GM19328 (cell line): Measurements from ENCODE around the gene SCN9A.
"Not testable (repeated sequence)": the region's sequence is repeated elsewhere in the genome, so short reads cannot be mapped to it uniquely, and the experiment has no call there.

Experiments used
- ATAC-seq: cut with Tn5 transposase; IDR thresholded peaks from one replicate; pipeline ENCODE4 v1.9.1; 2021; ENCODE audit warnings: mild to moderate bottlenecking, moderate library complexity; ENCODE audit not compliant: unreplicated experiment

SCN9A gene

DNA sequence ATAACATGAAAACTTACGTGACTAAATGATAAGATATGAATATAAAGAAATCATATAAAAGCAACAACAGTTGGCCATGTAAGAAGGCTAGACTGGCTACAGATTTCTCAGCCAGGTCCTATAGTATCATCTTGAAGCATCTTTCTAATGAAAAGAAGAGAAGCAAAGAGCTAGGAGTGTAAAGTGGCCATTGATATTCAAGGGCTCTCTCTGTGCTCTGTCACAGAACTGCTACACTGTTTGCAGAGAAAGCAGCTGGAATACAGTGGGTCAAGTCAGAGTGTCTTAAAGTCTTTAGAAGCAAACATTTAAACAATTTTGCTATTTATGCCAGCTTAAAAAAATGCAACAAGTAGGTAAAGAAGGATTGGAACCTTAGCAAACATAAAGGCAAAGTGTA, 118.8 kb downstream of the SCN9A start:
- no peak for ATAC-seq

DNA sequence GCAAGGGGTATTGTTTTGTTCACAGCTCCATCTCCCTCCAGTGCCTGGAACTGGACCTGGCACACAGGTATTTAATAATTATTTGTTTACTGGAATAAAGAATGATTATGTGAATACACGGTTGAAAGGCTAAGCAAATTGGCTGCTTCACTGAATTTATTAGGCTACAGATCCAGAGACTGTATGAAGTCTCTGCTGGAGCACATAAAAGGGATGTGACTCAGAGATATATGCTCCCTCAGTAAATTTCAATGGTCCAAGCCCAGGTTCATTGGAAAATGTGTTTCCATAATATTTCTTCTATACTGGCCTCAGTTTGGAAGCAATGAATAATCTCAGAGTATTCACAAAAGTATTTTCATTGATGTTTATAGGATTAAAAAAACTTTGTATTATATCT, 126.4 kb downstream of the SCN9A start:
- ATAC-seq: no peak

DNA sequence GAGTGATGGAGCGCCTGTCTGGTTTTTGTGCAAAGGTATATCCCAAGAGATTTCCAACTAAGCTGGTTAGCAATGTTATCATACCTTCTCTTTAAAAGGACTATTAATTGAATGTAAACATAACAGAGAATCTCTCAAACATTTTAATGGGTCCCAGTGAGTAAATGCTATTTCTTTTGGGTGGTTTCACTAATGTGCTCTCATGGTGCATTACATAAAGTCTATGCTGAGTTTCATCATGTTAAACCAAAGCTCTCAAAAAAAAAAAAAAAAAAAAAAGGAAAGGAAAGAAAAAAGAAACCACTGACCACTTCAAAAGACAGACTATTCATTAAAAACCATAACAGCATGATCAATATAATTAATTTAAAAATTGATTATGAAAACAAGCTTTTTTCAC, 128.8 kb downstream of the SCN9A start:
- no peak for ATAC-seq

DNA sequence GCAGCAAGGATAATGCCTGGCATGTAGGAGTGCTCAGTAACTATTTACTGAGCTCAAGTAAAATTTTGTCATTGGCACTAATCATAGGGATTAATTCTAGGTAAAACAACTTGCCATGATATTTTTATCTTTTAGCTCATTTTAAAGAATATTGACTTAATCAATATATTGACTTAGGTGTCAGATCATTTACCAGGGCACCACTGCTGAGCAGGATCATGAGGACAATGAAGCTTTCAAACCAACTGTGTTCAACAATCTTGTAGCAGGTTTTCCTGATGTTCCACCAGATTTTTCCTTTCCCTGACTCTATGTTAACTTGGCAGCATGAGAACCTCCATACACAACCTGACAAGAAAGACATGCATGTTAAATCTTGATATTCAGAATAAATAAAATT, 133.4 kb downstream of the SCN9A start:
- no peak for ATAC-seq

DNA sequence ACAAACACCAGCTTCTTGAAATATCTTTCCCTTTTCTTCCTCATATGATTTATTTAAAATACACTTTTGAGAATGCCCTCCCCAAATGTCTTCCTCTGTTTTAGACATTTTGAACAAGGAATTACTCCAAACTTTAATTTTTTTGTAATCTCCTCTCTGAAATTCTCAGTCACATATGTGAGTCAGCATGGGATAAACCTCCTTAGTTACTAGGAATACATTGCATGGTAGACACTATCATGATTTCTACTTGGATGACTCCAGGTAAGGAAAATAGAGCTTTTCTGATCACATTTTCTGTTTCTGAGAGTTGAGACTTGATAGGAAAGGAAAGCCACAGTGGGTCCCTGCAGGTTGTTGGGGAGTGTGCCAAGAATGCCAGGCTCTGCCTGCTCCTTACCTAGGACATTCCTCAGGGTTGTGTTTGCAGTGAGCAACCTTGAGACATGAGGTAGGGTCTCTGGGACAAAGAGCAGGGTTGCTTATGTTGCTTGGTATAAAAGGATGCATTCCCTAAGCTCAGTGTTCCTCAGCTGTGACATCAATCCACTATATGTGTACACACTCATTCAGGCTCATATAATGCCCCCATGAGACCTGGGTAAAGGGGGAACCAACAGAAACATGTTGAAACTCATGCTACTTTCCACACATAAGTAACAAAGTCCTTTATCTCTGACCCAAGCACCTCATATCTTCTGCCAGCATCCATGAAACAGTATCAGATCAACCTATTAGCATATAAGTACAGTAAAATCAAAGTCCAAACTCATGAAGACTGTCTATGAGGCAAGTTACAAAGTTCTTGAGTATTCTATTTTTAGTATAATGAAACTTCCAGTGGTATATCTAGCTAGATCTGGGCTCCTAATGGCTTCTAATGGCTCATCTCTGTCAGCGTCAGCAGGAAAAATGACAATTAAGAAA, 135.1 kb downstream of the SCN9A start:
- ATAC-seq: no peak

DNA sequence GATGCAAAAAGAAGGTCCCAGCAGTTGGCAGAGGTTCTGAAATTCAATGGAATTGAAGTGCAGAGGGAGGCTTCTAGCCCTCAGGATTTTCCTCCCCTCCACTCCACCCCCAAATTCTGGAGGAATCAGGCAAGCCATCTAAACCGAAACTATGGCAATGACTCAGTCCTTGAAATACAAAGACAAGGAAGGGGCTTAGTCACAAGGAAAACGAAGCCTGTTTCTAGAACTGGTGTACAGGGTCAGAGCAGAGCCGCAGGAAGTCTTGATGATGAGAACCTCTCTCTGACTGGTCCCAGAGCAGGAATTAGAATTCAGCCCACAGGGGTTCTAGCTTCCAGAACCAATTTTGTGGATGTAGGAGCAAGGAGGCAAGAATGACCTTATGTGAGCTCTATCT, 136.2 kb downstream of the SCN9A start:
- no peak for ATAC-seq

DNA sequence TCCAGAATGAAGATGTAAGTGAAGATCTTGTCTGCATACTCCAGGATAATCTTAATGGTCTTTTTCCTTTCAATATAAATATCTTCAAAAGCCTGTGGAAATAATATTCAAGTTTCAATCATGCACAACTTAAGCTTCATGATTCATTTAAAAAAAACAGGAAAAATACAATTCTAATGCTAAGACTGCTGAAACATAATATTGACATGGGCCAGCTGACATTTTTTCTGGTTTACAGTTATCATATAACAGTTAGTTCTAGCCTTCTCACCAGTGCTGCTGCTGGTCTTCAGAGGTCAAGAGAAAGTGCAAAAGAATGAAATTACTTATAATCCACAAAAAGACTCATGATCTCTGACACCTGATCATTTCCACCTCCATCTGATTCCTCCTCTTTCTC, 137.6 kb downstream of the SCN9A start:
- no peak for ATAC-seq

DNA sequence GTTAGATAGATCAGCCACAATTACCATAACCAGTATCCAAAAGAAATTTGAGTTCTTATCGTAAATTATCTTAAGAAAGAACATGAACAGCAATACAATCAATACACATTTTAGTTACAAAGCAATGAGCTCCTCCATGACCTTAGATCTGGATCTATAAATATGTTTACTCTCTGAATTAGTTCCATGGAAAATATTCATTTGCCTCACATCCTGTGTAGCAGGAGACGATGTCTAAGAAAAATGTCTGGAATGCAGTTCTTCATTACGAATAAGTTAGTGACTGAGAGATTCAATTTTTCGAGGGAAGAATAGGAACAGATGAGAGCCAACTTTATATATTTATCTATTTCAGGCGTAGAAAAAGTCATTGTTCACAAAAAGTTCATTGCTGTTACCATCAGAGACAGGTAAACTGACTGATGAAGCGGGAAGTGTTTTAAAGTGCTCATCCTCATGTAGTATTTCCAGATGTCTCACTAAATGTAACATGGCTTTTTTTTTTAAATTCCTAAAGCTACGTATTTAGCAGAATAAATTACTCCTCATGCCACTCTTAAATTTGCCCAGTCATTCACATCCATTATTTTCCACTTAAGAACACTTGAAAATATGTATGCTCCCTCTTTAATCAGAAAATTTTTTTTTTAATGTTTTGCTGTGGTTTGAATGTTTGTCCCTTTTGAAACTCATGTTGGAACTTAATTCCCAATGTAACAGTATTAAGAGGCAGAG, 141.5 kb downstream of the SCN9A start:
- ATAC-seq: no peak

DNA sequence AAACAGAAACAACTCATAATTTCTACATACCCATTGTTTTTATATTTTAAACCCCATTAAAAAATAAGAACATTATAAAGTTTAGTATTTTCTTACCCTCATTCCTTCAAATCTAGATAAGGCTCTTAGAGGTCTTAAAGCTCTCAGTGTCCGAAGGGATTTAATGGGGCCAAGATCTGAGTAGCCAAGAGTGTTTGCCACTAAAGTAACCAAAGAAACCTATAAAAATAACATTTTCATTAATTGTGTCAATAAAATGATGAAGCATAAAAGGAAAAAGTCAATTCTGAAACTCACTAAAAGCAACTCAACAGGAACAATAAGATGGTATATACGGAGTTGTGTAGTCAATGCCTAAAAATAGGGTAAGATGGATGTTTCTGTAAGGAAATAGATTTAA, 142.5 kb downstream of the SCN9A start:
- no peak for ATAC-seq

DNA sequence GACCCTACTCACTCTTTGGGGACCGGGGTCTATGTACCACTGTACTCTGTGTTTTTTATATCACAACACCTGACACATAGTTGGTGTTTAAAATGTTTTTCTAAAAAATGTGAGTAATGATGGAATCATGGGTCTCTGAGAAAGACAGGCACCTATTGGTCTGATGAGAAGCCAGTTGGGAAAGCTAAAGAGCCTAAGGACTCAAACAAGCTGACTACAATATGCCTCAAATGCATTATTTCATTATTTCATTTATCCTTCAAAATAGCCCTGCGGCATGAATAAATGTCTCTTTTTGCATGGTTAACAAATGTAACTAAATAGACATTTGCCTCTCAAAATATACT, 145.0 kb downstream of the SCN9A start:
- no peak for ATAC-seq

DNA sequence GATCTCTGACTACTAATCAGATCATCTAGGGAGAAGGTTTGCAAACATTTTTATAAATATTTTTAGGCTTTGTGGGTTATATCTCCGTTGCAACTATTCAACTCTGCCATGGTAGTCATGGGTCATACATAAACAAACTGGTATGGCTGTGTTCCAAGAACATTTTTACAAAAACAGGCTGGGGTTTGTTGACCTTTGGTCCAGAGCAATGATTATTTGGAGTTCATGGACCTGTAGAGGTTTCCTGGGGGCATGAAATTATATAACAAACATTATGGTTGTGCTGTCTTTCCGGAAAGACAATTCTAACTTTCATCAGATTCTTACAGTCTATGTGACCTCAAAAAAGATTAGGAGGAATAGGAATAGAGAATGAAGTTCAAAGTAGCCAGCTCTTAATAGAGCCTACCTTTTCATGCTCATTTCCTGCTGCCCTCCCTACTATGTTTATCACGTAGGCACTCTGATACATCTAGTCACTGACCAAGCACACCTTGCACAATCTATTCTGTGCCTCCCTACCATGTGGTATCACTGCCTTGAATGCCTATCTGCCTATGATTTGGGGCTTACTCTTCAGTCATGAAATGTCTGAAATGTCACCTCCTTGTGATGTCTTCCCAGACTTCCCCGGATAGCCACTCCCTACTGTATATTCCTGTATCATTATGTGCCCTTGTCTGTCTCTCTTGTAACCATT, 145.6 kb downstream of the SCN9A start:
- no peak for ATAC-seq

DNA sequence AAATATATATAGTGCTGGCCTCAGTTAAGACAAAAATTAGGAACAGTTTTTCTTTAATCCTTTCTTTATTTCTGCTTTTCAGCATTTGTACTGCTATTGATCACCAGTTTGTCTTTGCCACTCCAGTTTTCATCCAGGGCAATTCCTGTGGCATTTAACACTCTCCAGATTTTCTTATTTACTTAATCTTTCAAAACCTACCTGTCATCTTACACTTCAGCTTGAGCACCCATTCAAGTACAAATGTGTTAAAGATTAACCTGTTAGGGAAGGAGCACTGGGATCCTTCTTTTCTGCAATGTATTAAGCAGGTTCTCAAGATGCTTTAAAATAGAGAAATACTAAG, 146.1 kb downstream of the SCN9A start:
- no peak for ATAC-seq

DNA sequence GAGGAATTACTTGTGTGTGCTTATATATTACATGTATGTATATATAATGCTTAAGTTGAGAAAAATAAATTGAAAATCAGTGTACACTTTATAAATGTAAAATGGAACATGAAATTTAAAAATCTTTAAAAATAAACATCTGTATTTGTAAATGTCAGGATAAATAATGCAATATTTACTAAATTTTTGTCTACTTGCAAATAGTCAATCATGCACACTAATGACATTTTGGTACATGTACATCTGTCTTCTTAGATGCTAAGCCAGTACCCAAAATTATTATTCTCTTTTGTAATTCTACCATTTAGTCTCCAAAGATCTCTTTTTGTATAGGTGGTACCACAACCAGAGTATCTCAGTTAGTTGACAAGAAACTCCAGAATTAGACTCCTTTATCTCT, 151.5 kb downstream of the SCN9A start:
- ATAC-seq: no peak

DNA sequence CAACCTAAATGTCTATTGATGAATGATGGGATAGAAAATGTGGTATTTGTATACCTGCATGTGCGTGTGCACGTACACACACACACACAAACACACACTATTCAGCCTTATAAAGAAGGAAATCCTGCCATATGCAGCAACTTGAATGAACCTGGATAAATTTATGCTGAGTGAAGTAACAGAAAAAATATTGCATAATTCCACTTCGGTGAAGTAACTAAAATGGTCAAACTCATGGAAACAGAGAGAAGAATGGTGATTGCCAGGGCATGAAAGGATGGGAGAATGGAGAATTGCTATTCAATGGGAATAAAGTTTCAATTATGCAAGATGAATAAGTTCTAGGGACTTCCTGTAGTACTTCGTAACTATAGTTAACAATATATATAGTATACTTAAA, 152.4 kb downstream of the SCN9A start:
- ATAC-seq: no peak

DNA sequence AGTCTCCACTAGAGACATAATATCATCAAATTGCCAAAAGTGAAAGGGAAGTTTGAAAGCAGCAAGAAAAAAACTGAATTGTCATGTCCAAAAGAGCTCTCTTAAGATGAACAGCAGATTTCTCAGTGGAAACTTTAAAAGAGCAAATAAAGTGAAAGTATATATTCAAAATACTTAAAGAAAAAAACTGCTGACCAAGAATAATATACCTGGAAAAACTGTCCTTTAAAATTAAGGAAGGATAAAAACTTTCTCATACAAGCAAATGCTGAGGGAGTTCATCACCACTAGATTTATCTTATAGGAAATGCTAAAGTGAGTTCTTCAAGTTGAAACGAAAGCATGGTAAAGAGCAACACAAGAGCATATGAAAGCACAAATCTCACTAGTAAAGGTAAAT, 164.7 kb downstream of the SCN9A start:
- no peak for ATAC-seq

DNA sequence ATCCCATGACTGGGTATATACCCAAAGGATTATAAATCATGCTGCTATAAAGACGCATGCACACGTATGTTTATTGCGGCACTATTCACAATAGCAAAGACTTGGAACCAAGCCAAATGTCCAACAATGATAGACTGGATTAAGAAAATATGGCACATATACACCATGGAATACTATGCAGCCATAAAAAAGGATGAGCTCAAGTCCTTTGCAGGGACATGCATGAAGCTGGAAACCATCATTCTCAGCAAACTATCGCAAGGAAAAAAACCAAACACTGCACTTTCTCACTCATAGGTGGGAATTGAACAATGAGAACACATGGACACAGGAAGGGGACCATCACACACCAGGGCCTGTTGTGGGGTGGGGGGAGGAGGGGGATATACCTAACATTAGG, 165.8 kb downstream of the SCN9A start:
- not testable (repeated sequence) for ATAC-seq

DNA sequence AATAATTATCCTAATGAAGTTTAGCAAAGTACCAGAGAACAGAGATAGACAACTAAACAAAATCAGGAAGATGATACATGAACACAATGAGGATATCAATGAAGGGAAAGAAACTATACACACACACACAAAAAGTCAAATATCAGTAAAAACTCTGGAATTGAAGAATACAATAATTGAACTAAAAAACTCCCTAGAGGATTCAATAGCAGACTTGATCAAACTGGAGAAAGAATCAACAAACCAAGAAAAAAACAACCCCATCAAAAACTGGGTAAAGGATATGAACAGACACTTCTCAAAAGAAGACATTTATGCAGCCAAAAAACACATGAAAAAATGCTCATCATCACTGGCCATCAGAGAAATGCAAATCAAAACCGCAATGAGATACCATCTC, 166.4 kb downstream of the SCN9A start:
- not testable (repeated sequence) for ATAC-seq

DNA sequence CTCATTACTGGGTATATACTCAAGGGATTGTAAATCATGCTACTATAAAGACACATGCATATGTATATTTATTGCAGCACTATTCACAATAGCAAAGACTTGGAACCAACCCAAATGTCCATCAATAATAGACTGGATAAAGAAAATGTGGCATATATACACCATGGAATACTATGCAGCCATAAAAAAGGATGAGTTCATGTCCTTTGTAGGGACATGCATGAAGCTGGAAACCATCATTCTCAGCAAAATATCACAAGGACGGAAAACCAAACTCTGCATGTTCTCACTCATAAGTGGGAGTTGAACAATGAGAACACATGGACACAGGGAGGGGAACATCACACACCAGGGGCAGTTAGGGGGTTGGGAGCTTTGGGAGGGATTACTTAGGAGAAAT, 169.6 kb downstream of the SCN9A start:
- ATAC-seq: not testable (repeated sequence)

DNA sequence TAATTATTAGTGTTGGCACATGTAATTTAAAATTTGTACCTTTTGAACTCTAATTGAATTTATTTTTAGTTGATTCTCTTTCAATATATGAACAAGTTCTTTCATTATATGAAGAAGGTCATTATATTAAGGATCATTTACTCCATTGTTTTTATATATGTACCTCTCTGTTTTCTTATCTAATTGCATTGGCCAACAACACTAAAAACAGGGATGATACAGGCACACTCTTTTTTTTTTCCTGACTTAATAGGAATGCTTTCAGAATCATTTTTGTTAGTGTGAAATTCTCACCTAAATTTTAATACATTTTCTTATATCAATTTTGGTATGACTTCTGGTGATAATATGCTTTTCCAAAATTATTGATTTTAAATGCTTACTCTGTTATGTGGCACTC, 173.0 kb downstream of the SCN9A start:
- no peak for ATAC-seq

DNA sequence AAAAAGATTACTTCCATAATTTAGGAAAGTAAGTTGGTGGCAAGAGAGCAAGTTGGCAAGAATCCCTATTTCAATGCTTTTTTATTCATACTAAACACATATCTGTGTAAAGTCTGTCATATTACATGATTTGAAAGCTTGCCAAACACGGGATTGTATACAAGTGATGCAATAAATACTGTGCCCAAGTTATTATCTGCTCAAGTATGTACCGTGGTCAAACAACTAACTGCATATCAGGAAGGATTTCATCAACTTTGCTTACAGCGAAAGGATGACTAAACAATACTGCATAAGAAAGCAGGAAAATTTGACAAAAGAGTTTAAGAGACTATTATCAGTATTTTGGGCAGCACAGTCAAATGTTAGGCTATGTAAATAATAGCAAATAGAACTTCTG, 178.3 kb downstream of the SCN9A start:
- ATAC-seq: no peak

DNA sequence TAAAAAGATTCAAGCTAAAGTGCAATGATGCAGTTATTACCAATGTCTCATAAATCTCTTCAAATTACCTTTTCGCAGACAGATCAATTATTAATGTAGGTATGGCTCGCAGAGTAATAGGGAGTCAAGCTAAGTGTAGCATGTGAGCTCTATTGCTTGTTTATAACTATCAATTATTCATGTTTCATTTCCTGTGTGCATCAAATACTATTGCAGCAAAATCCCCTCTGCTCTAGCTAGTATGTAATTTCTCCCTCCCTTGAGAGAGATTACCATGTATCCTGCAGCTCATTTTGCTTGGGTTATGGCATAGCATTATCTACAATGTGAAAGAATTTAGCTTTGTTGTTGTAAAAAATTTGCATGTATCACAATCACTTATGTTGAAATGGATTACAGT, 182.3 kb downstream of the SCN9A start:
- ATAC-seq: no peak

DNA sequence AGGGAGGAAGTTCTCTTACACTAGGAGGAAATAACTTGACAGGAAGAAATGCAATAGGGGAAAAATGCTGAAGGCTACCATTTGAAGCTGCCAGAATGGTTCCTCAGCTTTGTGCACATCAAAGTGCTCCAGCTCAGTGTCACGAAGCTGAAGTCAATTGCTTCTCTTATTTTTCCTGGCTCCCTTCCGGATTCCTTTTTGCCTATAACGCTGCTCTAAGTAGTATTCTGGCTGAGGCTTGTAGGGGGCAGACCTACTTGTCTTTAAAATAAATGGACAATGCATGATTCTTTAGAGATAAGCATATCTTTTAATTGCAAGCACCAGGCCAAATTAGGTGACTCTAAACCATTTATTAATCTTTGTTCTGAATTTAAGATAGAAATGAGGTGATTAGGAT, 187.7 kb downstream of the SCN9A start:
- no peak for ATAC-seq
